GM19025 (cell line): ENCODE data around the gene C19orf85.

Experiments used
- ATAC-seq: cut with Tn5 transposase; IDR thresholded peaks from one replicate; pipeline ENCODE4 v1.9.1; 2021; ENCODE audit warnings: mild to moderate bottlenecking, low read depth, moderate library complexity; ENCODE audit not compliant: unreplicated experiment

Gene C19orf85

DNA sequence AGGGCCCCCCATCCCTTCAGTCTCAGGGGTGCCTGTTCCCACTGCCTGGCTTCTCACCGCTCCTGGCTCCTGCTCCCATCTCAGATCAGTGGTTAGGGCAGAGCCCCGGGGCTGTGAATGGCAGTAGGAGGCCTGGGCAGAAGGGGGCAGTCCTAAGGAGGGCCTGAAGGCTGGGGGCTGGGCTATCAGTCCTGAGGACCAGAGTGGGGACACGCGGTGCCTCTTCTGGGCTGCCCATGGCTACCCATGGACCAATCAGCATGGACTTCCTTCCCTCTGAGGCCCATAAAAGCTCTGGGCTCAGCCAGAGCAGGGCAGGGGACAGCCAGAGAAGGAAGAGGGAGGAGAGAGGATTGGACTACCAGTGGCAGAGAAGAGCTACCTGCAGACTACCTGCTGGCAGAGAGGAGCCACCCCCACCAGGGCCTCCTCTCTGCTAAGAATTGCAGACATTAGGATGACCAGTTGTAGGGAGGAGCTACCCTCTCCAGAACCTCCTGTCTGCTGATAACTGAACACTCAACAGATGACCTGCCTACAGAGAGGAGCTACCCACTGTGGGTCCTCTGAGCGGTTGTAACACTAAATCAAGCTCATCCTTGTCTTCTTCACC is 44.8 kb downstream of the C19orf85 start:
- ATAC-seq = no peak

DNA sequence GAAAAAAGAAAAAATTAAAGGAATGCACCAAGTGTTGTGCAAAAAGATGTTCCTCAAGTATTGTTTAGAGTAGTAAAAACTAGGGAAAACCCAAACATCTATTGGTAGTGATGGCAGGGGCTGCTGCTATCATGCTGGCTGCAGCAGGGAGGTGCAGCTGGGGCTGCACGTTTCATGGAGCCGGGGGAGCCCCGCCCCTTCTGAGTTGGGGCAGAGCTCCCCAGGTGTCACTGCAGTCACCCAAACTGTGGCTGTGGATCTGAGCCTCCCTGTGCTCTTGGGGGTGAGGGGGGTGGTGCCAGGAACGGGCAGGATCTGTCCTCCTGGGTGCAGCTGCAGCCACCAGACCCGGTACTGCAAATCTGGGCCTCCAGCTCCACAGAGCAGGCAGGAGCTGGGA is 45.4 kb downstream of the C19orf85 start:
- ATAC-seq = no peak

DNA sequence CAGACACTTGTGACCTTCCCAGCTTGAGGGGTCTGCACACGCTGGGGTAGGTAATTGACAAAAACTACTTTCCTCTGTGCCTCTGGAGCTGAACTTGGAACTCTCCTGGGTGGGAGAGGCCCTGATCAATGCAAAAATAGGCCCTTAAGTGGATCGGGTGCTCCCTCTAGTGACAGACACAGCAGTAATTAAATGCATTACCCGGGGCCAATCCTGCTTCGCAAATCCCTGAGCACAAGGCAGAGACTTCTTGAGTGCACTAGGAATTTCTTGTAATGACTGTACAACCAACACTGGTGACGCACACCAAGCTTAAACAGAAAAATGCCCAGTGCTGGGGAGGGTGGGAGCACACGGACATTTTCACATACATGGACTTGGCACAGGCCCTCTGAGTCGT is 46.4 kb downstream of the C19orf85 start:
- ATAC-seq = no peak
